GM19395 (cell line): ENCODE data around the gene EZH1.

Source experiments
- ATAC-seq: cut with Tn5 transposase; IDR thresholded peaks from one replicate; pipeline ENCODE4 v1.9.1; 2021; ENCODE audit warnings: mild to moderate bottlenecking, moderate library complexity; ENCODE audit not compliant: unreplicated experiment

EZH1 gene

GRCh38 chr17:42725143-42725542 lies 19.7 kb downstream of the EZH1 start:
- ATAC-seq = no peak

GRCh38 chr17:42723636-42724035 lies 21.2 kb downstream of the EZH1 start:
- ATAC-seq = no peak

GRCh38 chr17:42720996-42721583 lies 23.8 kb downstream of the EZH1 start:
- ATAC-seq = no peak

GRCh38 chr17:42709561-42709960 lies 35.3 kb downstream of the EZH1 start:
- no peak for ATAC-seq

- ATAC-seq = no peak
Observed at GRCh38 chr17:42708588-42708987, 36.3 kb downstream of the EZH1 start.

- no peak for ATAC-seq
Observed at GRCh38 chr17:42706732-42707131, 38.1 kb downstream of the EZH1 start.

GRCh38 chr17:42704837-42705494 lies 39.9 kb downstream of the EZH1 start:
- peak; percentile 77 for ATAC-seq

GRCh38 chr17:42704490-42704836 lies 40.4 kb downstream of the EZH1 start:
- ATAC-seq = peak; percentile 37

GRCh38 chr17:42702446-42702845 lies 42.4 kb downstream of the EZH1 start:
- no peak for ATAC-seq

GRCh38 chr17:42700586-42701289 lies 44.1 kb downstream of the EZH1 start:
- ATAC-seq = no peak

GRCh38 chr17:42699415-42699740 lies 45.5 kb downstream of the EZH1 start:
- ATAC-seq = no peak

GRCh38 chr17:42698736-42699414 lies 46.0 kb downstream of the EZH1 start:
- no peak for ATAC-seq

- ATAC-seq = no peak
Observed at GRCh38 chr17:42697108-42697811, 47.6 kb downstream of the EZH1 start.

- no peak for ATAC-seq
Observed at GRCh38 chr17:42695500-42695899, 49.3 kb downstream of the EZH1 start.

- no peak for ATAC-seq
Observed at GRCh38 chr17:42694524-42694923, 50.3 kb downstream of the EZH1 start.

GRCh38 chr17:42692489-42692888 lies 52.4 kb downstream of the EZH1 start:
- no peak for ATAC-seq

GRCh38 chr17:42691021-42691545 lies 53.8 kb downstream of the EZH1 start:
- no peak for ATAC-seq

GRCh38 chr17:42690596-42690995 lies 54.2 kb downstream of the EZH1 start:
- ATAC-seq = no peak

- ATAC-seq = no peak
Observed at GRCh38 chr17:42687707-42688320, 57.0 kb downstream of the EZH1 start.

GRCh38 chr17:42686520-42687128 lies 58.2 kb downstream of the EZH1 start:
- ATAC-seq = no peak
